COLO829 (cell line): ENCODE measurements around the gene ABCC8.
A peak's percentile ranks its signal among the peaks of the same experiment; 100 is the strongest.

Source experiments
- DNase-seq: peaks from one replicate; pipeline ENCODE4 v3.0.0; 2012; ENCODE audit warnings: low spot score

Gene ABCC8

DNA sequence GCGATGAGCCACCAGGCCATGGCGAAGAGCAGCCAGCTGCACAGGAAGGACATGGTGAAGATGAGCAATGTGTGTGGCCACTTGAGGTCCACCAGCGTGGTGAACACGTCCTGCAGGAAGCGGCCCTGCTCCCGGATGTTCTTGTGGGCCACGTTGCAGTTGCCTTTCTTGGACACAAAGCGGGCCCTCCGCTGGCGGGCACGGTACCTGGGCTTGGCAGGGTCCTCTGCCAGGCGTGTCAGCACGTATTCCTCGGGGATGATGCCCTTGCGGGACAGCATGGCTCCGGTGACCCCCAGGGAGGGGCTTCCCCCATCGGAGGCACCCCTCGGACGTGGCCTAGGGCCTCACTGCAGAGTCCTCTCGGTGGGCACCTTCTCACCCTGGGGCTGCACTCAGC lies 88.8 kb downstream of the ABCC8 start:
- DNase-seq: no peak

DNA sequence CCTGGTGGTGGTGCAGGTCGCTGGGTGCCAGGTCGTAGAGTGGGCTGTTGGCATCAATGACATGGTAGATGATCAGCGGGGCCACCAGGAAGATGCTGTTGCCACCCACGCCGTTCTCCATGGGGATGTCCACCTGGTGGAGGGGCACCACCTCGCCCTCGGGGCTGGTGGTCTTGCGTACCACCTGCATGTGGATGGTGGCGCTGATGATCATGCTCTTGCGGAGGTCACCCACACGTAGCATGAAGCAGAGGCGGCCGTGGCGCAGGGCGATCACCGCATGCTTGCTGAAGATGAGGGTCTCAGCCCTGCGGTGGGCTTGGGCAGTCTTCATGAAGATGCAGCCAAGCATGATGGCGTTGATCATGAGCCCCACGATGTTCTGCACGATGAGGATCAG lies 89.4 kb downstream of the ABCC8 start:
- no peak for DNase-seq

DNA sequence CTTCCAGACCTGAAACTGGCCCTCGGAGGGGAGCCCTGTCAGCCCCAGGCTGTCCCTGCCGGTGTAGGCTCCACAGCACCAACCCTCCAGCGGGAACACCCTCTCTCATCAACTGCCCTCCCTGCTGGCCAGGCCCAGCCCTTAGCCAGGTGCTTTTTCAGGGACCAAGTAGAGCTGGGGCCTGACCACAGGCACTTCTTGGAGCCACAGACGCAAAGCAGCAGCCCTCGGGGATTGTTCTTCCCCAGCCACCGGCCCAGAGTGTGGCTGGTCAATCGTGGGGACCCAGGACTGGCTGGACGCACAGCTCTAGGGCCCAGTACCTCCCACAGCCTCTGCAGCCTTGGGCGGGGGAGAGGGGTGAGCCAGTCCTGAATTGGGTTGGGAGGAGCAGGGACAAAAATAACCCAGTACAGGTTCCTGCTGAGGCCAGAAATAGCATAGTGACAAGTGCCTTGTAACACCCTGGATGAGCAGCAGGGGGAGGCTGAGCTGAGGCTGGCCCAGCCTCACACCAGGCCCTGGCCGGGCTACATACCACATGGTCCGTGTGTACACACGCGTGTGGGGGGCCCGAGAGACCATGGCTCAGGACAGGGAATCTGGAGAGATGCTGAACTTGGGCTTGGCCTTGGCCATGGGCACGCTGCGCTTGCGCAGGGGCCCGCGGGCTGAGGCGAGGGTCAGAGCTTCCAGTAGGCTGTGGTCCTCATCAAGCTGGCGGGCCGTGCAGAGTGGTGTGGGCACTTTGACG lies 90.1 kb downstream of the ABCC8 start:
- peak; percentile 39 for DNase-seq

DNA sequence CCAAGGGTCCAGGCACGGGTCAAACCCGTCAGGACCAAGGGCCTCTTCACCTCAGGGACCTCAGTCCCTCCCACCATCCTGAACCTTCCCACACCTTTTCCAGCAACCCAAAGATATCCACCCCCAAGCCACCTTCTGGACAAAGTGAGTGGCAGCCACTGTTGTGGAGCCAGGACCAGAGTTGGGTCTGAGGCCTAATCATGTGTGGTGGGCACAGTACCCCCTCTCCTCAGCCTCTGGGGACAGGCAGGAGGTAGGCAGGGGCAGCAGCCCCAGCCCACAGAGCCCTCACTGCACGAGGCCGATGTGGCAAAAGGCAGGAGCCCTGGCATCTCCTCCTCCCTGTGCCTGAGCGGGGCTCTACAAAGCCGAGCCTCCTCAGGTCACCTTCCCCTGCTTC lies 90.7 kb downstream of the ABCC8 start:
- no peak for DNase-seq

DNA sequence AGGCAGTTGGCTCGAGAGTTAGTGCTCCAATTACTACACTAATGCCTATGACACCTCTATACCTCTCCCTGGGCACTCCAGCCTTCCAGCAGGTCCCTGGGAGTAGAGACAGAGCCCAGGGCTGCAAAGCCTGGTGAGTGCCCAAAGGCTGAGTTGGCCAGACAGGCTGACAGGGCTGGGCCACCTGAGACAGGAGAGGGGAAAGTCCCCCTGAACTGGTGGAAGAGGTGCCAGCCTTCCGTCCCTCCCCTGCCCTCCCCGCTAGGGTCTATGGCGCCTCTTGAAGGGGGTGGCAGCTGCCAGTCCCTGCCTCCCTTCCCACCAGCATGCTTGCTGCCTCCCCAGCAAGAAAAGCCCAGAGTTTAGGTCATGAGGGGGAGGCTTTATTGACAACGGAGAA lies 91.2 kb downstream of the ABCC8 start:
- DNase-seq: no peak

DNA sequence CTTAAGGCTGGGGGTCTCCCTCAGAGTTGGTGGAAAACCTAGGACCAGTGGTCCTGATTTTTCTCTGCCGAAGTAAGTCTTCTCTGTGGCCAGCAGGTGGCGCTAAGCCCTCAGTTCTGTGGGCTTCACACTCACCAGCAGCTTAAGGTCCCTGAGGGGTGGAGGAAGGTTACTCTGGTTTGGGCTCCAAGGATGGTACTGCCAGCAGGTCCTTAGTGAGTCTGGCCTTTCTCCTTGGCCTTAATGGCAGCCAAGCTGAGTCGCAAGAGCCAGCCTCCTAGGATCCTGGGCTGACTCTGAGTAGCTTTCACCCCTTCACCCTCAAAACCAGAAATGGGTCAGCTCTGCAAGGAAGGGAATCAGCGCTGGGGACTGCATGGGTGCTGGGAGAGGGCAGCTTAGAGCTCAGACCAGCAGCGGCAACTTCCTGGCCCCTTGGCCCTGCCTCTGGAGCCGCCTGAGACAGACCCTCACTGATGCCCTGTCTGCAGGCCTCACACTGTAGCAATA lies 92.6 kb downstream of the ABCC8 start:
- peak; percentile 31 for DNase-seq

DNA sequence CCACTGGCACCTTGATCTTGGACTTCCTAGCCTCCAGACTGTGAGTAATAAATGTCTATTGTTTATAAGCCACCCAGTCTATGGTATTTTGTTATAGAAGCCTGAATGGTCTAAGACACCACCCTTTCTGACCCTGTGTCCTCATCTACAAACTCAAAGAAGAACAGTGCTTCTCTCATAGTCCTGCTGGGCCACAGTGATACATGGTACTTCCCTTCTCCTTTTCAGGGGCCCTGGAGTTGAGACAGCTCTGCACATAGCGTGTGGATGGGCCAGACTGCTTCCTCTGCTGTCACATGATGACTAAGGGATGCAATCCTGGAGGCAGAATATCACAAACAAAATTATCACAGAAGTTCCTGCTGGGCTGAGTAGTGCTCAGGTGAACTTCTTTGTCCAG lies 93.2 kb downstream of the ABCC8 start:
- no peak for DNase-seq

DNA sequence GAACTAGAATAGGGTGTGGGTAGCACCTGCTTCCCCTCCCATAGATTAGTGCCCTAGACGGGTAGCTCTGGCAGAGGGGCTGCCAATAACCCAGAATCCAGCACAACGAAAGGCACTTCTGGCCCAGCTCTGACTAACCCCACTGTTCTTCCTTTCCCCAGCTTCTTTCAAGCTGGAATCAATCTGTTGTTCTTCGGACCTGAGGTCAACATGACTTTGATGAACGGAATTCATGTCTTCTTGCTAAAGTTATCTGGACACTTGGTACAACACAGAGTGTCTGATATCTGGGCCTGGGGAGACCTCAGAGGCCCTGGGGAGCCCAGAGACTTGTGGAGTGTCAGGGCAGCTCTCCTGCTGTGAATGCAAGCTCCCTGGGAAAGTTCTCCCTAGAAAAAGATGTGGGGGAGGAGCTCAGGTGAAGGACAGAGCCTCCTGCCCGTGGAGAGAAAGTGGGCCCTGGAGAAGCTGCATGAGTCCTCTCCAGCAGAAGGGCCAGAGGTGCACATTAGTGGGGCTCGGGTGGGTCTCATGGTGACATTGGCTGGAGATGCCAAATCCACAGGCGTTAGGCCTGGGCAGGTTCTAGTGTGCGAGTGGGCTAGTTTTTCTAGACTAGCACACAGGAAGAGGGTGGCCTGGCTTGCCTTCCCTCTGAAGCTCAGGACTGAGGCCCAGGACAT lies 94.5 kb downstream of the ABCC8 start:
- no peak for DNase-seq

DNA sequence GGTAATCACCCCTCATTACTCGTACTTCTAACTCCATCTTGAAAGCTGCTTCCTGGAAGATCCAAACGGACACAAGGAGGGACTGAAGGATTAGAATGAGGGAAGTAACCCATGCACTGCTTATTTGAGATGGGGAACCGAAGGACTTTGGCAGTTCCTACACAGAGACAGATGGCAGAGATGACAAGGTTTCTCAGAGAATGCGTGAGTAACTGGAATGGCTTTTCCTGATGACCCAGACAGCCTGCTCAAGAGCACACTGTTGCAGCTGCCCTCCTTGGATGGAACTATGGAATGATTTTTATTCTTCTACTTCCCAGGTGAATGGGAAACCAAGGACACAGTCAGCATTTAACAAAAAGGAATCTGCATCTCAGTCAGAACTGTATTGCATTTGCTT lies 95.5 kb downstream of the ABCC8 start:
- no peak for DNase-seq

DNA sequence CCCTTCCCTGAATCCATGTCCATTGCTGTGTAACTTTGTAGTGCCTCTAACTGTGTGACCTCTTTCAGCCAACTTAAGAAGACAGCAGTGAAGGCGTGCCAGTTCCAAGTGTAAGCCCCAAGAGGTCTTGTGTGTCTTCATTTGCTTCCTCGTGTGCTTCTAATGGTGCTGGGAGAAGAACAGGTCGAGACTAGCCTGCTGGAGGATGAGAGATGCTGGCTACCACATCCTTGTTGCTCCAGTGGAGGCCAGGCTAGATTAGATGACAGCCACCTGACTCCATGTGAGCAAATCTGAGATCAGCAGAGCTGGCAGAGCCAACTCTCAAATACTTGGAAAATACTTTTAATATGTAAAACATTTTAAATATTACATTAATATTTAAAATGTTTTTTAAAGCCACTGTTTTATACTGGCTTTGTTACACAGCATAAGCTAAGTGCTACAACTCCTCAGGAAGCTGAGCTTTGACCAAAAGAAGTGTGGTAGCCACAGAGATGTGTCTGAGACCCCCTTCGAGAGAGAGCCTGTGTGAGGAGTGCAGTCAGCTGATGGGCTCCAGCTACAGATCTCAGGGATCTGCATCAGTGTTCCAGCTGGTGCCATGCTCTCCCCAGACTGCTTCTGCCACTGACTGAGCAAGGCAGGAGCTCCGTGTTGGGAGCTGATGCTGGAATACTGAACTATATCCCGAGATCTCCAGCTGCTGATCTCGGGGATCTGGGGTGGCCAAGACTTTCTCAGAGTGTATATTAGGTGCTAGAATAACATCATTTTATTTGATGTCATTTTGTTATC lies 97.1 kb downstream of the ABCC8 start:
- no peak for DNase-seq

DNA sequence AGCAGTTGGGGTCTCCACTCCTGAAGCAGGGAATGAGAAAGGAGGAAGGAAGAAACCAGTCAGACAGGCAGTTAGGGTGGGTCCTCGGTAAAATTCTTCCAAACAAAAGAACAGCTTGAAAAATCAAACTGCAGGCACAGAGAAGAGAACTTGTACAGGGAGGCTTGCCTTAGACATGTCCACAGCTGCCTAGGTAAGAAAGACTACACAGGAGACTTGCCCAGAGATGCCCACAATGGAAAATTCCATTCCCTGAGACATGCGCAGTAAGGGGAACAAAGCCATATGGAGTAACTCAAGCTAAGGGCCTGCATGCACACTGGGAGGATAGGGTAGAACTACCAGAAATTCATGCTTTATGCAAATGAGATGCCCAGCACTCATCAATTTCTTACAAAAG lies 98.0 kb downstream of the ABCC8 start:
- DNase-seq: no peak

DNA sequence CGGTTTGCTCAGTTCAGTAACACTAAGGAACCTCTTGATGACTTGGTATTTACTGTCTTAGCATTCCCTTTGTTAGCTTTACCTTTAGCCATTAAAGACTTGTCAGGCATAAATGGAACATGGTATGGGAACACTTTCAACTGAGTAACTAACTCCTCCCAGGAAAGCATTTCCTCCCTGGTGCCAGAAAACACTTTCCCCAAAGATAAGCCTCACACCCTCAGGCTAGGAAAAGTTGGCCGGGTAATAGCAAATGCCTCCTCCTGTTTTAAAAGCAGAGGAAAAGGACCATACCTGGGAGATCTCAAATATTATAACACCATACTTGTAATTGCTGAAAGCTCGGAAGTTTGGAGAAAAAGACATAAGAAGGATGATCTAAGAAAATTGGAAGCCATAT lies 100.2 kb downstream of the ABCC8 start:
- no peak for DNase-seq

DNA sequence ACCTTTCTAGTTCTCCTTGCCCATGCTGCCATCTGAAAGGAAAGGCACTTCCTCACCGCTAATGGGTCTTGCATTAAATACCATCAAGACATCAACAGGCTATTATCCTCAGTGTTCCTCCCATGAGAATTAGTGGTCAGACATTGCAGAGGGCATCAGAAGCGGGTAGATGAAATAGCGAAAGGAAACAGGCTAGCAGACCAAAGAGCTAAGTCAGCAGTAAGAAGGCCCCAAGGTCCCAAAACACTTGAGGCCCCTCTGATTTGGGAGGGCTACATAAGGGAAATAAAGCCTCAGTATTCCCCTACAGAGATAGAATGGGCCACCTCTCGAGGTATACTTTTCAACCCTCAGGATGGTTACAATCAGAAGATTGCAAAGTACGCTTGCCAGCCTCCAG lies 101.1 kb downstream of the ABCC8 start:
- DNase-seq: no peak

DNA sequence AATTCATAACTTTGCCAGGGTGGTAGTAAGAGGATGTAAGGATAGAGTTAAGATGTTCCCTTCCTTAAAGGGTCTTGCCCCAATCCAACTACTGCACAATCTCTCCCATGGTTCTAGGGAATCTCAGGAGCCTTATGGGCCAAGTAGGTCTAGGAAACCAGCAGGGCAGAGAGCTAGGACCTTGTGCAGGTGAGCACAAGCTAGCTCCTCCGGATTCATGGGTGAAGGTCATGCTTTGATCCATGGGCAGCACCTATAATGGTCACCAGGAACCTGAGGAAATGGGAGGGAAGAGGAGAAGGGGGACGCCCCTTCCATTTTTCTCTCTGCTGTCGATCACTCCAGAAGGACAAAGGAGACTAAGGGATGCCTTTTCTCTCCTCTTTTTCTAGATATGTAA lies 105.0 kb downstream of the ABCC8 start:
- DNase-seq: no peak

DNA sequence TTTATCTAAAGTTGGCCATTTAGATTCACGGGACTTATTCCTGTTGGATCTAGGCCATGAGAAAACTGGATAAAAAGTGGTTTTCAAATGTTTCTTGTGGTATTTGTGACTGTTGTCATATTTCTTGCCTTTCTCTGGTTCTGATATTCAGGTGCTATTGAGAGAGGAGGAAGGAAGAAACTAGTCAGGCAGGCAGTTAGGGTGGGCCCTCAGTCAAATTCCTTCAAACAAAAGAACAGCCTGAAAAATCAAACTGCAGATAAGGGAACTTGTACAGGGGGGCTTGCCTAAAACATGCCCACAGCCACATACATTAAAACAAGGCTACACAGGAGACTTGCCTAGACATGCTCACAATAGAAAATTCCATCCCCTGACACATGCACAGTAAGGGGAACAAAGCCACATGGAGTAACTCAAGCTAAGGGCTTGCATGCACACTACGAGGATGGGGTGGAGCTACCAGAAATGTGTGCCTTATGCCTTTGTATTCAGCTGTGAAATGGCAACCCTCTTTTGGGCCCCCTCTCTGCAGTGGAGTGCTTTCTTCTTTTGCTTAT lies 106.9 kb downstream of the ABCC8 start:
- DNase-seq: no peak

DNA sequence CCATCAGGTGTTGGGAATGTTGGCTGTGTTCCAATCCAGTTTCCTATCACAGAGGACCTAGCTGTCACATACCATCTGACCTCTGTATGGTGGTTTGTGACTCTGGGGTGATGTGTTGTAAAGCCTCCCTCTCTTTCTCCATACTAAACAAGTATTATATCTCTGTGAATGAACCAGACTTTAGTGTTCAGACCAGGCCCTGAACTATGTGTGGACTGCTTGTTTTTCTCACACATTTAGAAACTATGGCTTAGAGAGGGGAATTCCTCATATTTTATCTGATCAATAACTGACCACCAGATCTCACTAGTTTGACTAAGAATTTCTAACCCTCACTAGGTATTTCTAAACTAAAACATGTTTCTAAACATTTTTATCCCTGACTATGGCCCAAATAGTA lies 107.6 kb downstream of the ABCC8 start:
- no peak for DNase-seq

DNA sequence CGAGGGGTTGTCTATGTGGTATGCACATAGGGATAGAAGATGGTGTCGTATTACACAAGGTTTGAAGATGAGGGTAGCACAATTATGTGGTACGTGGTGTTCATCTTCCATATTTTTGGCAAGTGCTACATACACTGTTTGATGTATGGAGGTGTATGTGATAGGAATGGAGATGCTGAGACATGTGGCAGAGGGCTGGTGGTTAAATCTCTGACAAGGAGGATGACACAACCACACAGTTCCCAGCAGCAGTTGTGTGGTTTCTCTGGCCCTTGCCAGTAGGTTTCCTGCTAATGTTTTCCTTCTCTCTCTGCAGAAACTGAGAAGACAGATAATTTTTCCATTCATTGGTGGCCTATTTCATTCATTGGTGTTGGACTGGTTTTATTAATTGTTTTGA lies 108.1 kb downstream of the ABCC8 start:
- no peak for DNase-seq

DNA sequence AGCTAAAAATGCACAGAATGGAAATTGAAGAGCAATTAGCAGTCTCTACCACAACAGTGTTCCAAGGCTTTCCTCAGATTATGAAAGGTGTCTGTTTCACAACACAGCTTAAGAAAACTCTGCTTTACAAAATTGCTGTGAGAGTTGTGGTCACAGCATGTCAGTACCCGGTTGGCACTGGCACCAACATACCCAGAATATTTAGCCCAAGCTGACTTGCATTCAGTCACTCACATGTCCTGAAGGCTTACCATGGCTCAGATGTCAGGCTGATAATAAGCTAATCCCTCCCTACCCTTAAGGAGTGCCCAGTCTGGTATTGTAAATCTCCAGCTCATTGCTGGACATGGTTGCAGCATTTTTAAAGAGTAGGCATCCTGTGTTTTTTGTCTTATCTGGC lies 110.2 kb downstream of the ABCC8 start:
- DNase-seq: no peak

DNA sequence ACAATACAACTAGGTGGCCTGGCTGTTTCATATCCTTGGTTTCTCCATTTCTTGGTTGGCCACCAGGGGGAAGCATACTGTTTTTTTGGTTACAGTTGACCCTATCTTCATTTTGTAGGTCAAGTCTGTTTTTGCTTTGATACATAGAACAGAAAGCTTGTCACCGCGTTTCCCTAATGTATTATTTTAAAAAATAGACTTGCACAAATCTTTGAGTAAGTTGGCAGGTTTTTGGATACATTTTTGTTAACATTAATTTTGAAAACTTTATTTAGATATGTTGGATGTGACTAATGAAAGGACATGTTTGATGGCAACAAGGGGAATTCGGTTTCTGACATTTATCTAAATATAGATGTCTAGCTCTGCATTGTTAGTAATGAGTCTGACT lies 122.0 kb downstream of the ABCC8 start:
- peak; percentile 81 for DNase-seq

DNA sequence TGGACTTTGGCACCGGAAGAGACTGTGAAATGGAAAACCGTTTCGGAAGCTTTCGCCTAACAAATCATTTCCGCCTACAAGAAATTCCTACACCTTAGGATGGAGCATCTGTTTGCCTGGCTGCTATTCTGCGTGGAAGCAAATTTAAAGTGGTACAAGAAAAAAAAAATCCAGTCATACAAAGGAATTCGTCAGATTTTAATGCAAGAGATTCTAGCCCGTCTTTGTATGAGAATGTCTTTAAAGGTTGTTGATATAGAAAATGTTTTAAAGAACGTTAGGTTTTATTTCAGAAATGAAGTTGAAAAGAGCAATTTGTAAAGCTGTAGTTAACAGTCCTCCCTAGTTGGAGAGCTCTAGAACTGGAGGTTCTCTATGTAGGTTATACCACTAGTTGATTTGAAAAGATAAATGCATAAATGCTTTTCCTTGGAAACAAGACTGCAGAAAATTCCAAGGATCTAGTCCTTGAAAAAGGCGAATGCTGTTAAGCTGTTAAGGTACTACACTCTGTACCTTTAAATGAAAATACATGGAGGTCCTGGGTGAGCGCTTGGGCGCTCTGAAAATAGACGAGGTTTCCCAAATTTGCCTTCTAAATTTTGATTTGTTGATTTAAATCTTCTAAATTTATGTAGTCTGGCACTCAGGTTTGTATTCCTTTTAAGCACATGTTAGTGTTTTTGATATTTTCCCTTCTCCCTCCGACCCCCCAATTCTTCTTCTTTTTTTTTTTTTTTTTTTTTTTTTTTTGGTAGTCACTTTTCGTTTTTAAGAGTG lies 122.6 kb downstream of the ABCC8 start:
- DNase-seq: peak; percentile 7

DNA sequence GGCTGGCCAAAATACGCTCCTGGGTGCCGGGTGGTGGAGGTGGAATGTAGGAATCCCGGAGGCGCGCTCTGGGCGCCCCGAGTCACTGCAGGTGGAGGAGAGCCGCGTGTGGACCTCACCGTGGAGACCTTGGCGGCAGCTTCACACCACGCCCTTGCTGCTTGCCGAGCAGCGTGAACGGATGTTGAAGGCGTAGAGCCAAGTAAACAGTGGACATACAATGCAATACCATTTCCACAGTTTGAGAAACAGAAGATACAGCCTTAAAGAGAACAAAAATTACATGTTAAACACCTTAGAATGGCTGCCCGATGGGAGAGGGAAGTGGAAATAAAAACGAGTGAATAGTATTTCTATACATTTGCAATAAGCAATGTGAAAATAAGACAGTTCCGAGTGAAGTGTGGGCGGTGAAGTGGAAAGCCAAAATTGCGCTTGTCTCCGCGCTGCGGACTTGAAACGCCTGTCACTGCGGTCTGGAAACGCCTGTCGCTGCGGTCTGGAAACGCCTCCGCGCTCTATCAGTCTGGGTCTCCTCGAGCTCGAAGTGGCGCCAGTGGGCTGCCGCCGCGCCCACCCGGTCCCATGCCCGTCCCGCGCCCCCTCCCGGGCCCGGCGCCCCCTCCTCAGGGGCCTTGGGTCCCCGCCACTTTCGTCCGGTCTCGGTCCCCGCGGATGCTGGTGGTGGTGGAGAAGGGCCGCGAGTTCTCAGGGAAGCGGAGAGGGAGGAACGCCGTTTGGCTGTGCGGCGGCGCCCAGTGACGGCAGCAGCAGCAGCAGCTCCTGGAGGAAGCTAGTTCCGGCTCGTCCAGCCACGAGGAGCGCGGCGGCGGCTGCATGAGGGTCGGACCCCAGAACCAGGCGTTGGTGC lies 123.5 kb downstream of the ABCC8 start:
- DNase-seq: peak; percentile 60
